ENCODE results near the gene GRIP1.

The GRIP1 gene

DNA sequence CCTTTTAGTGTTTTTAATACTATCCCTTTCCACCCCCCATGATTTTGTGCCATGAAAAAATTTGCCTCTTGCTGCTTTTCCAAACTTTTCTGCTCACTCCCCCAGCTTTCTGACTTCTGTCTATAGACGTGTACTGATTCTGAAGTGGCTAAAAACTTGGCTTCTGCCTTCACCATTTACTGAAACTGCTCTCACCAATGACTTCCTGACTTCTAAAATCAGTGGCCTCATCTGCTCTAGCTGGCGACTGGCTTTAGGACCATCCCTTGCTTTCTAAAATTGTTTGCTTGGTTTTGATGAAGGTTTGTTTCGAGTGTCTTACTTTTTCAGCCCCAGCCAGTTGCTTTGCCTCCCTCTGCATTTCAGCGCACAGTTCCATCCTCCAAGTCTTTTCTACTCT is 231.2 kb downstream of the GRIP1 start:
- no peak for DNase-seq (ENCODE audit: low read depth)

DNA sequence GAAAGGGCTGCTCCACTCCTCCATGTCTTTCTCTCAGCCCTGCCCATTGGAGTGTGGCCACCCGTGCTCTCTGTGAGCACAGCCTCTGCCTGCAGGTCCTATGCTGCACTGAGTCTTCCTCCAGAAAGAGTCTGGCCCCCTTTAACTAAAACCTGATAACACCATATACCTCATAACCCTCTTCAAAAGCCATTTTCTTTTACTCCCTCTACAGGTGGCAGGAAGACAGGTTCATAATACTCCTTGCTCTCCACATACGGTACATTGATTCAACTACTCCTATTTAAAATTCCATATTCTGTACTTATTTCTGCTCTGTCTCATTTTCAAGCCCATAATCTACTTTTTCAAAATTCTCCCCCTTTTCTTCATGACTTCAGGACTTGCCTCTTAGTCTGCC is 232.6 kb downstream of the GRIP1 start:
- no peak for DNase-seq (ENCODE audit: low read depth)

DNA sequence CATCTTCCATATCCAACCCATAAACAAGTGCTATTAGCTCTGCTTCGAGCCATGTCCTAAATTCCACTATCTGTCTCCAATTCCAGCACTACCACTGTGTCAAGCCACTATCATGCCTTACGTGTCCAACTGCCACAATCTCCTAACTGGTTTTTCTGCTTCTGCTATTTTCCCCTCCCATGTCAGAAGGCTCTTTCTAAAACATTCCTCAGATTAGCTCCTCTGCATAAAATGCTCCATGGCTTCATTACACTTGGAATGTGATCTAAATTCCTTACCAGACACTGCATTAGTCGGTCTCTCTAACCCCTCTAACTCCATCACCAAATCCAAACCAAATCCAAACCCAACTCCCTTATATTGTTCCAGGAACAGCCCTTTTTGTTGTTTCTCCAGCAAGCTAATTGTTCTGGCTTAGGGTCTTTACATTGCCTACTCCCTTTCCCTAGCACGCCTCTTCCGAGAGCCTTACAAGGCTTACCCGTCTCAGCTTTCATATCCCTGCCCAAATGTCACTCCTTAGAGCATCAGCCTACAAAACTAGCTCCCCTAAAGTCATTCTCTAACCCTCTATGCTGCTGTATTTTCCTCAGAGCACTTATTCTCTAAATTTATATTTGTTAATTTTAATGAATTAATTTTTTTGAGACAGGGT is 236.8 kb downstream of the GRIP1 start:
- DNase-seq (ENCODE audit: low read depth) = no peak

DNA sequence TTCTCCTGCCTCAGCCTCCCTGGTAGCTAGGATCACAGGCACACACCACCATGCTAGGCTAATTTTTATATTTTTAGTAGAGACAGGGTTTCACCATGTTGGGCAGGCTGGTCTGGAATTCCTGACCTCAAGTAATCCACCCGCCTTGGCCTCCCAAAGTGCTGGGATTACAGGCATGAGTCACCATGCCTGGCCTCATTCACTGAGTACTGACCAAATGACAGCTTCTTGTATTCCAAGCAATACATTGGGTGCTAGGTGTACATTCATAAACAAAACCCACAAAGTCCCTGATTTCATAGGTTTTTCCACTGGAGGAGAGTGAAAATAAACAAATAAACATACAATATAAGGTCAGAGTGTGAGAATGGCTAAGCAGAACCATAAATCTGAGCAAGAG is 240.3 kb downstream of the GRIP1 start:
- peak; percentile 30 for DNase-seq (ENCODE audit: low read depth)

DNA sequence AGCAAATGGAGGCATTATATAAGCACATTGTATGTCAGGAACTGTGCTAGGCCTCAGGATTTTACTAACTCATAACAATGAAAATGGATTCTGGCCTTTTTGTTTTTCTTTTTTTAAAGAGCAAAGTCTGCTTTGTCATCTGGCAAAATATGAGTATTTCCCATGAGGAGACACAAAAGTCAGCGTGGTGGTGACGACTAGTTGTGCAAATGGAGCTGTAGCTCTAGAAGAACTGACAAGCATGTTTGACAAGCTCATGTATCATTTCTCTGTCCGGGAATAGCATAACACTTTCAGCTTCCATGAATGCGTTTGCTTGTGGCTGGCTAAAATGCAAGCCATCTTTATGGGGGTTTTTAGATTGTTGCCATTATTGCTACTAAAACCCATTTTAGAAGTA is 248.8 kb downstream of the GRIP1 start:
- no peak for DNase-seq (ENCODE audit: low read depth)

DNA sequence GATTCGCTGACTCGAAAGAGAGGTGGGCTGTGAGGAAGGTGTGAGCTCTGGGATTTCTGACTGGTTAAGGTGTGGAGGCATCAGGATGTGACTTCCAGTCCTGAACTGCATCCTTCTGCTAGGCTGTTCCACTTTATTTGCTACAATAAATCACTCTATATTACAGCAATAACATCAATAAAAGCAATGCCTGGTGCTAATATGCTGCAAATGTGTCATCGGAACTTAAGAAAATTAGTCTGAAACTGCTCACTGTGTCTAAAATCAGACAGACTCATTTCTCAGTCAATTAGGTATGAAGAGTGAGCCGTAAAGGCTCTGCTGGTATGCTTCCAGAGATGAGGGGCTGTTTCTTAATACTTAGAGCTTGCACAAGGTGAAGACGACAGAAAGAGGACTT is 250.0 kb downstream of the GRIP1 start:
- no peak for DNase-seq (ENCODE audit: low read depth)

DNA sequence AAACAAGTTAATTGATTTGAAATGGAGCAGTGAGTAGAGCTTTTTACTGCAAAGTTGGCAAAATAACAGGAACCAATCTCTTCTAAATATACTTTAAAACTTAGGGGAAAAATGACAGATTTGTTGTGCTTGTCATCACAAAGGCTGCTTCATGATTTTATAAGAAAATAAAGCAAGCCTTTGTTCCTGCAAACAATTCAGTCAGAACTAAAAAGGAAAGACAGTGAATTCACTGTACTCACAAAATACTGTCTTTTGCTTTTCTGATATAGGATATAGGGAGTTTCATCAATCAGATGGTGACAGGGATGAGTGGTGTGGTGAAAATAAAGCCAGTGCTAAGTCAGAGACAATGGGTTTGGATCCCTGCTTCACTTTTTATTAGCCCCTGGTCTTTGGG is 250.6 kb downstream of the GRIP1 start:
- DNase-seq (ENCODE audit: low read depth) = no peak

DNA sequence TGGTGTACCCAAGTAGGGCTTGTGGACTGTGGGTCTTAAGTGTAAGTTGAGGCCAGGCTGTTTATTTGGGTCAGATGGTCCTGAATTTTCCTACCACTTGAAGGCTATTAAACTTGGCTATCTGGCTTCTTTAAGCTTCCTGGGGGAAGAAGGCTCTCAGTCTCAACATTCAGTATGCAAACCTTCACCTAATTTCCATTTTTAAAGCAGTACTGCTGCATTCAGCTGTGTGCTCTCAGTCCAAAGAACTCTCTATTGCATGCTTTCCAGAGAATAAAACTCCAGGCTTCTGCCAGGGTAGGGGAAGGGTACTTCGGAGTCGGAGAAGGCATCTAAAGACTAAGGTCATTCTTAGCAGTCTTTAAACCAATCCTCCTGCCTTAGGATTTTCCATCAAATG is 252.2 kb downstream of the GRIP1 start:
- no peak for DNase-seq (ENCODE audit: low read depth)

DNA sequence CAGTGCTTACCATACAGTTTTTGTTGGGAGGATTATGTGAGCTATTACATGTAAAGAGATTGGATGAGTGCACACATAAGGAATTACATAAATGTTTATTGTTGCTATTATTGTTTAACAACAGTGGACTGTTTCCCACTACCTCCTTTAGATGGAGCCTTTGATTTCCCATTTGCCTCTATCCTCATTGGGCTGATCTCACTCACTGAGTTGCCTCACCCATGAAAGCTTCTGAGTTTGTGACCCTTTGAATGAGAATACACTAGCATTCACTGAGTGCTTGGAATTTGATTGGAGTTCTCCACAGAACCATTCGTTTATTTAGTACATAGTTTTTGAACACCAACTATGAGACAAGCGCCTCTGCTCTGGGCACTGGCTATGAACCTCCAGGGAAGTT is 255.6 kb downstream of the GRIP1 start:
- no peak for DNase-seq (ENCODE audit: low read depth)

DNA sequence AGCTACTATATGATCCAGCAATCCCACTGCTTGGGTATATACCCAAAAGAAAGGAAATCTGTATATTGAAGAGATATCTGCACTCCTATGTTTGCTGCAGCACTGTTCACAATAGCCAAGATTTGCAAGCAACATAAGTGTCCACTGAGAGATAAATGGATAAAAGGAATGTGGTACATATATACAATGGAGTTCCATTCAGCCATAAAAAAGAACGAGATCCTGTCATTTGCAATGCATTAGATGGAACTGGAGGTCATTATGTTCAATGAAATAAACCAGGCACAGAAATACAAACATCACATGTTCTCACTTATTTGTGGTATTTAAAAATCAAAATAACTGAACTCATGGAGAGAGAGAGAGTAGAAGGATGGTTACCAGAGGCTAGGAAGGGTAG is 260.0 kb downstream of the GRIP1 start:
- DNase-seq (ENCODE audit: low read depth) = no peak

DNA sequence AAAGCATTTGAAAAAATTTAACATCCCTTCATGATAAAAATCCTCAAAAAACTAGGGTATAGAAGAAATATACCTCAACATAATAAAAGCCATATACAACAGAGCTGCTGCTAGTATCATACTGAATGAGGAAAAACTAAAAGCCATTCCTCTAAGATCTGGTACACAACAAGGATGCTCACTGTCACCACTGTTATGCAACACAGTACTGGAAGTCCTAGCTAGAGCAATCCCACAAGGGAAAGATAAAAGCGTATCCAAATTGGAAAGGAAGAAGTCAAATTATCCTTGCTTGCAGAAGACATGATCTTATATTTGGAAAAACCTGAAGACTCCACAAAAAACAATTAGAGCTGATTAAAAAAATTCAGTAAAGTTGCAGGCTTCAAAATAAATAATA is 261.7 kb downstream of the GRIP1 start:
- DNase-seq (ENCODE audit: low read depth) = no peak

DNA sequence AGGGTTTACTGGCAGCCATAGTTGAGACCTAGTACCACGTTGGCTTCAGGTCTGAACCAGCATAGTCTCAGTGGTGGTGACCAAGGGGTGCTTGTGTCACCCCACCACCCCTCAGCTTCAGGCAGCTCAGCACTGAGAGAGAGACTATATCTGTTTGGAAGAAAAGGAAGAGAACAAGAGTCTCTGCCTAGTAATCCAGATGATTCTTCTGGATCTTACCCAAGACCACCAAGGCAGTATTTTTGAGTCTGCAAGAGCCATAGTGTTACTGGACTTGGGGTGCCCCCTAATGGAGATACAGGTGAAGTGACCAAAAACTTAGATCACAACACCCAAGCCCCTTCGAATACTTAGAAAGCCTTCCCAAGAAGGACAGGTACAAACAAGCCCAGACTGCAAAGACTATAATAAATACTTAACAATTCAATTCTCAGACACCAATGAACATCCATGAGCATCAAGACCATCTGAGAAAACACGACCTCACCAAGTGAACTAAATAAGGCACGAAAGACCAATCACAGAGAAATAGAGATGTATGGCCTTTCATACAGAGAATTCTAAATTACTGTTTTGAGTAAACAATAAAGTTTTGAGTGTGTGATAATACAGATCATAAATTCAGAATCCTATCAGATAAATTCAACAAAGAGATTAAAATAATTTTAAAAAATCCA is 269.5 kb downstream of the GRIP1 start:
- peak; percentile 68 for DNase-seq (ENCODE audit: low read depth)

DNA sequence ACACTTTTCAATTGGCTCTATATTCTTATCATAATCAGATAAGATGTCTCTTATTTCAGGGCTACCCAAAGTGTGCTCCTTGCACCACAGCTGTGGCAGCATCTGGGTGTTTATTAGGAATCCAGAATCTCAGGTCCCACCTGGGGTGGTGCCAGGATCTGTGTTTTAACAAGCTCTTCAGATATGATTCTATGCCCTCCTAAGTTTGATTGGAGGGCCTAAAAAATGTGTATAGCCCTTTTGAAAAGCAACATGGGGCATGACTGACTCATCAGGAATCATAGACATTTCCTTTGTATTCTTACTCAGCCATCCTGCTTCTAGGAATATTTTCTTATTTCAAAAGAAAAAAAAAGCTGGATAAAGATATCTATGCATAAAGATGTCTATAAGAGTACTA is 273.5 kb downstream of the GRIP1 start:
- DNase-seq (ENCODE audit: low read depth) = no peak

DNA sequence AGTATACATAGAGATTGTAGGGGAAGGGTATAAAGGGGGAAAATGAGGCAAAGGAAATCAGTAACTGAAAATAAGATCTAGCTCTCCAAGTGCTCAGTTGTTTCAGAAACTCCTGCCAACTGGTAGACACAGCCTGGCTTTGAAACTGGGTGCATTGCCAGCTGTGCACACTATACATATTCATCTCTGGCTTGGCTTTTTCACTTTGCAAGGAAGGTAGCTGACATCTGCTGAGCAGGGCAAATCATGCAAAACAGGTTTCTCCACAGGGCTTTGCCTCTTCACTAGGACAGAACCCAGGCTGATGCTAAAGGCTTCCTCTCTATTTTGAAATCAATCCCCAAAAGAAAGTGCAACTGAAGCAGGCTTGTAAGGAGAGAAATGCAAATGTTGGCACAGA is 275.1 kb downstream of the GRIP1 start:
- DNase-seq (ENCODE audit: low read depth) = no peak

DNA sequence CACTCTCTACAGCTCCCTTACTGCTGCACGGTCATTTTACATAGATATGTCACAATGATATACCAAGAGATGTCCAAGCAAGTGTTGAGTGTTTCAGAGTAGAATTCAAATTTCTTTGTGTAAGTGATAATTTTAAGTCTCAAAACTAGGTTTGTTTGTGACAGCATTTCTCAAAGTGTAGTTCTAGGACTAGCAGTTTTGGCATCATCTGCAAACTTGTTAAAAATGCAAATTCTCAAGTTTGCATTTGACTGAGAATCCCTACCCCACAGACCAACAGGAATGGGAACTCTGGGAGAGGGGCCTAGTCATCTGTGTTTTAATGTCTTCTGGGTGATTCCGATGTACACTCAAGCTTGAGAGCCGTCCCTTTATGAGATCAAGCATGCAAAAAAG is 279.0 kb downstream of the GRIP1 start:
- no peak for DNase-seq (ENCODE audit: low read depth)

DNA sequence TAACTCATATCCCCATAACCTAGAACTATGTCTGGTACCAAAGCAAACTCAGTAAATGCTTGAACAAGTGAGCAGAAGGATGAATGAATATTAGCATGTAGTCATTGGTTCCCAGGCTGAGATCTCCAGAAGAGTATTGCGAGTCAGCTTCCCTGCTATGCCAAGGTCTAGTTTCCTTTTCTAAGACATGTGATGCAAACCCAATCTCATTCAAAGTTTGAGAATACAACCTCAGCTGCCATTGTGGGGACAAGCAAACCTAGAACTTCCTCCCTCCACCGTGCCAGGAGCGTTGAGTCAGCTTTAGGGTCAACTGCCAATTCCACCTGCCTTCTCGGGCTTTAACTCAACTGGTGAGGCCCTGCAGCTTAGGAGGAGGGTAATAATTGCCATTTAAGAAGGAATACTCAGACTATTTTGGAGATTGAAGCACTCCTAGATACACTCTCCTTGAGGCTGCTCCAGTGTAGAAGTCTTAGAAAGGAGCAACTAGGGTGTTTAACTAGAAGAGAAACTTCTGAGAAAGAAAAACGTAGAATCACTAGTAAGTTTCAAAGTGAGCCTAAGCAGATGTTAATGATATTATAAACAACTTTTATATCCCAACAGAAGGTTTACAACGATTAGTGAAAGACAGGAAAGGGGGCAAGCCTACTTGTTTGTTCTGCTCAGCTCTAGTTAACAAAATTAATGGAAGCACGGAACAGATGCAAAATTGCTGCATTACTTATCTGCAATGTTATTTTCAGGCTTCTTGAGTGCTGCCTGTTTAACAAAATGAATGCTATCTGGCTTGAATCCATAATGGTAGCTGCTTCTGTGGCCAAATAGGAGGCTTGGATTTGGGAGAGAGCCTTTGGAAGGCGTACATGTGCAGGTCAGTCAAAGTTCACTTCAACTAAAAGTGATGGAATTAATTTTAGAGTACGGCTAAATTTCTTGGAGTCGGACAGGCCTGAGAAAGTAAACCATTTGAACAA is 279.7 kb downstream of the GRIP1 start:
- DNase-seq (ENCODE audit: low read depth) = no peak

DNA sequence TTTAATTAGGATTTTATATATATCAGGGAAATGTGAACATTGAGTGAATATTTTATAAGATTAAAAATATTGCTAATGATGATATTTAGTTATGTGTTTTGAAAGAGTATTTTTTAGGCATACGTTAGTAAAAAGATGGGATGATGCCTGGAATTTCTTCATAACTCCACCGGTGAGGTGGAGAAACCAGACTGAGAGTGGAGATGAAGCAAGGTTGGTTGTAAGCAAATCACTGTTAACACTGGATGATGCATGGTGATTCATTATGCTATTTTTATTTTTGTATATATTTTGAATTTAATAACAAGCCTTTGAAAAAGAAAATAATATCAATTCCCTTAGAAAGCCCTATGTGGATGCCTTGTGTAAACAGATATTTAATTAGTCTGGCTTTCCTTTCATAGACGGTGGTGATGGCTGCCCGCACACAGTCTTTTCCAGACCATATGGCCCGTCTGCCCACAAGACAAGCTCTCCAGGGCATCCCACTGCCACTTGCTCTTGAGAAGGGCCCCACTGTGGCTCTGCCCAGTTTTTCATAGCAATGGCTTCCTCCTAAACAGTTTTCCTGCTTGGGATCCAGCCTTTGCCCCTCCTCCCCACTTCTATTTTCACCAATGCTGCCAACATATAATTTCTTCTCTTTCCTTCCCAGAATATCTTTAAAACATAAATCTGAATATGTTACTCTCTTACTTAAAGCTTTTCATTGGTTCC is 281.1 kb downstream of the GRIP1 start:
- no peak for DNase-seq (ENCODE audit: low read depth)

DNA sequence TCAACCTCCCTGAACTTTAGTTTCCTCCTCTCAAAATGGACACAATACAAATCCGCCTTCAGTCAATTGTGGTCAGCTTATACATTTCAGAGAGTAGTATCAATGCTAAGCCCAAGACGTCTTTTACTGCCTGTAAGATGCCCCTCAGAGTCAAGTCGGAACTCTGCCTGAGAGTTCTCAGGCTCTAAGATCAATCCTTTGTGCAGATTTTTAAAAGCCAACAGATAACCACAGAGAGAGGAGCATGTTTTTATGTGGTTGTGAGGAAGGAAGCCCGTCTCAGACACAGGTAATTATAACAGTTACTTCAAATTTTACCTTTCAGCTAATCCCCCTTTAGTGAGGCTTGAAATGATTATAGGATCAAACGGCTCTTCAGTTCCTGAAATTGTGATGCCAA is 285.0 kb downstream of the GRIP1 start:
- no peak for DNase-seq (ENCODE audit: low read depth)

DNA sequence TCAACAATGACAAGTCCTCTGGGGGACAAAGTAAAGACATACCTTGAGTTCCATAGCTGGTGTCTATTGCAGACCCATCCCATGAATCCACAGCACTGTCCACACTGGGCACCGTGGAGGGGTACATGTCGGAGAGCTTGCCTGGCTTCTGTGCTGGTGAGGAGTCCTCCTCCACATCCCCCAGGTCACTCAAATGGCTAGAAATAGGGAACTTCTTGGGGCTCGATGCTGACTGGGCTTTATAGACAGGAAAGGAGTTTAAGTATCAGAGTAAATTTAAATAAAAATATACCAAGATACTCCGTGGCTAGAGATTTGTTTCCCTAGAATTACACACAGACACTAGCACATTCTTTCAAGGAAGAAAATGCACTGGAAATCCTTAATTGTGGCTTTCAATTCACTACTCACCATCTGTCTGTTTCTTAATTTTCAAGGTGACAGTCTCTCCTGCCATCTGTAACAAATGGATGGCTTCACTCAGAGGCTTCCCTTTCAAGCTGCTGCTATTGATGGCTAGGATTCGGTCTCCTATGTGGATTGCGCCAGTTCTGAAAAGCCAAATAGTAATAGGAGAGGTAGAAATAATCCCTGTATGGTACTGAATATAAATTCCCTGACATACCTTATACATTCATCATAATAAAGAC is 286.5 kb downstream of the GRIP1 start:
- no peak for DNase-seq (ENCODE audit: low read depth)

DNA sequence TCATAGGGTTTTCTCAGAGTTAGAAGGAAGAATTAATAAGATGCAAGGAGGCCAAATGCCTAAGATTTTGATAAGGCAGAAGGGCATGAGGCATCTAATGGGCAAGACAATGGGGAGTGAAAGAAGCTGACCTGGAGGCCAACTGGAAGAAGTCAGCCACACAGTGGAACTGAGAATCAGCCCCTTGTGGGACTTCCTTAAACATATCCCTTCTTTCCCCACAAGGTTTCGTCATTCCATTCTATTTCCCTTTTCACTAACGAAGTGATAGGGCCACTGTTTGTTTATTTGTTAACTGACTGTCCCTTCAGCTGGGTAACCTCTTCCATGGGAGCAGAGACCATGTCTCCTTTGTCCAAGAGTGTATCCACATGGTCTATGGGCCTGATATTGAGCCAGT is 290.4 kb downstream of the GRIP1 start:
- no peak for DNase-seq (ENCODE audit: low read depth)

DNA sequence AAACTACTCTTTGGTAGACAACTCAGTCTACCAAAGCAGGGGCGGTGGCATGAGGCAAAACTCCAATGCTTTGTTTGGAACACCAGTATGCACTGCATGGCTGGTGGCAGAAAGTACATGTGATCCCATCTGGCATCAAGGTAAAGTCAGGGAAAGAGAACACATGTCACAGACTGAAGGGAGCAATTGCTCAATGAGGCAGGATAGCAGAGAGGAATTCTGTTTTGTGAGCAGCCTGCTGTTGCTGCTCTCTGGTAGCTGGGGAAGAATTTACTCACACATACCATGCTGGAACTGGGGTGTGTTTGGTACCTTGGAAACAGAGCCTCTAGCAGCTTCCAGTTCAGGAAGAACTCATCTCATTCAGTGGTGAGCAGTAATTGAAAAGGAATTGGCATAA is 291.8 kb downstream of the GRIP1 start:
- no peak for DNase-seq (ENCODE audit: low read depth)

Measured in fibroblast of gingiva (primary cell).